ENCODE data around the gene KCNJ10.

Gene KCNJ10

GRCh38 chr1:159953536-159954515 is 116.1 kb downstream of the KCNJ10 start, which contains the start of gene SLAMF9:
SLAMF9 (minus strand) TSS chr1:159954237; CDS start chr1:159954137, 100 bp downstream.
- DNase-seq, result no peak

GRCh38 chr1:159952932-159953331 is 117.0 kb downstream of the KCNJ10 start:
- no peak for DNase-seq

- no peak for DNase-seq
These were observed 118.4 kb downstream of the KCNJ10 start for GRCh38 chr1:159951551-159951950.

GRCh38 chr1:159951016-159951415 is 118.9 kb downstream of the KCNJ10 start:
- no peak for DNase-seq

GRCh38 chr1:159949981-159950381 is 120.0 kb downstream of the KCNJ10 start:
- DNase-seq, result no peak

- DNase-seq, result no peak
These were observed 120.8 kb downstream of the KCNJ10 start for GRCh38 chr1:159949123-159949522.

Data from activated effector memory CD4-positive, alpha-beta T cell treated with Interleukin-2 at 50 U/mL for 16 hours (primary cell).